Hematopoietic multipotent progenitor cell (in vitro differentiated cells): ENCODE results near the gene DPP10. TPM values are rescaled to one million over a fixed set of nuclear protein-coding genes. Genes with fewer than 3 reads are reported as not detected.

Source experiments
- DNase-seq, 3 donors: peaks; one replicate each; pipeline ENCODE4 v3.0.0-alpha.2; 2011 to 2015; ENCODE audit warnings: low read depth in 2 of 3, low spot score in 2 of 3
- small RNA-seq: library from RNA; depleted of rRNA; stranded (forward); fragments of <200 nt; gene quantifications from one replicate; pipeline ENCODE3, GENCODE V24; 2012
- total RNA-seq: library from RNA; depleted of rRNA; stranded (reverse); fragments of >200 nt; gene quantifications from one replicate; pipeline ENCODE4 v1.2.3, GENCODE V29; 2012

The DPP10 gene
- total RNA-seq, 1 donor = 1.9 TPM

GRCh38 chr2:115782286-115782685, 1339.8 kb downstream of the DPP10 start:
- DNase-seq = no peak

GRCh38 chr2:115796078-115796477, 1353.6 kb downstream of the DPP10 start:
- DNase-seq = no peak

DNA sequence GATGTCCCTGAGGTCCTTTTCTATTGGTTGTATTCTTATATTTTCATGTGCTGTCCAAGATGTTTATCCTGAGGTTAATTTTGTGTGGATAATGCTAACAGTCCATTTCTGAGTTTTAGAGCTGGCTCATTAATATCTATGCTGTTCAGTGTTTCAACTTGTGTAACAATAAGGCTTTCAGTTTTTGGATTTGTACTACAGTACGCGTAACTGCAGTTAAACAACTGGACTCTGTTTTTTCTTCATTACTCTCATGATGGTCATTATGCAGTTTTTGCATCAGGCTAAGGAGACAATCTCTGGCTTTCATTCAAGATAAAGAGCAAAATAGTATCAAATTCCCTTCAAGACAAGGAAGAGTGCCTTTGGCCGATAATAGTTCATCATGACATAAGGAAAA, 1364.8 kb downstream of the DPP10 start:
- no peak for DNase-seq

DNA sequence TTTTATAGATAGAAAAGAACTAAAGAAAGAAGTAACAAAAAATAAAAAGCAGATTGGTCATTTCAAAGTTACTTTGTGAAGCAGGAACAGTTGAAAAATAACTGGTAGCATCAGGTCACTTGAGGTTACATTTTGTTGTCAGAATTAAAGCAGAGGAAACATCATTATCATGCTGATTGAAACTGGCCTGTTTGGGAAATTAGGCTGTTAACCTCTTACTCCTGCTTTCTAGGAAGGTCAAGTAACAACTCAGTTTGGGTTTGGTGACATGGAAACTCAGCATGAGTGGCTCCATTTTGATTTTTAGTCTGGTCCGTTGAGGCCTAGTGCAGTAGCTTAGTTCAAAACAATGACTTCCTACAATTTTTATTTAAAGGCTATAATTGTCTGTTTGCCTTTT, 1383.5 kb downstream of the DPP10 start:
- no peak for DNase-seq

- DNase-seq = no peak
Measured at GRCh38 chr2:115833196-115833595, 1390.8 kb downstream of the DPP10 start.

GRCh38 chr2:115838539-115838938, 1396.1 kb downstream of the DPP10 start:
- DNase-seq = no peak

- DNase-seq = no peak
Measured at GRCh38 chr2:115842306-115842705, 1399.9 kb downstream of the DPP10 start.

DNA sequence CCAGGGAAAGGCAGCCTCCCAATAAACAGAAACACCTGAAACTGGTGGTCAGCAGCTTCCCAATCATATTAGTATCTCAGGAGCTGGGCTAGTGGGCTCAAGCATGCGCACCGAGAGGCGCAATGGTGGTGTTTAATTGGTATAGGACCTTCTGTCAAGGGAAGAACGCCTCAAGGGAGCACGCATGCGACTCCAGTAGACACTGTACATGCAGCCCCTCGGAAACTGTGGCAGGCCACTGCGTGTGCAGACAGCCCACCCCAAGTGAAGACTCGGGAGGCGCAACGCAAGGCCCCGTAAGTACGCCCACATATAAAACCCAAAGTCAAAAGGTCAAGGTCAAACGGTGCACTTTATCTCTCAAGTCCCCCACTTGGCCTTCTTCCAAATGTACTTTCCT, 1405.8 kb downstream of the DPP10 start:
- DNase-seq = no peak

DNA sequence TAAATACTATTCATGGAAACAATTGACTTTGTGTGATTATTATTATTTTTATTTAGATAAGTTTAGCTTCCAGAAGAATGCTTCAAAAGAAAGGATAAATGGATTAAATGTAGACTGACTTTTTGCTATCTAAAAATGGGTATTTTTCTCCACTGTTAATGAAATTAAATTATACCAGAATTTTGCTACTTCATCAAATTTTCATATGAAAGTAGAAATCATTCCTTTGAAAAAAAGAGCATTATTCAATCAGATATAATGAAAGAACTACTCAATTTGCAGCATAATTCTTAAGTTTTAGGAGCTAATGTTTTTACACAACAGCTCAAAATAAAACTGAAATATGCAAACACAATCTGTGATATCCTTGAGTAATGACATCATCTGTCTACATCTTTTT, 1424.6 kb downstream of the DPP10 start:
- DNase-seq = no peak

DNA sequence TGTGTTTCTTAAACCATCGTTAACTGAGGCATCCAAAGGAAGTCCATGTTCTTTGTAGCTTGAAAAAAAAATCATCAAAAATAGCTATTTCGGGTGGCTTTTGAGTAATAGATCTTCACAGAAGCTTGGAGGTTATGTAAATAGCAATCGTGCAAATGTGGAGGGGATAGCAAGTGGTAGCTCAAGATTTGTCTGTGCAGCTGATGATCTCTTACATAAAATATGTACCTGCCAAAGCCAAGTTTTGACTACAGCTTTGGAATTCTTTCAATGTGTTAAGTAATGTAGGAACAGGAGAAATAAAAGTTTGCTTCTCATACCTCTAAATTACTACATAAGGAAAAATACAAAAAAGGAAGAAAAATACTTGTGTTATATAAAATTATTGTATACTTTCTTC, 1432.0 kb downstream of the DPP10 start:
- no peak for DNase-seq

DNA sequence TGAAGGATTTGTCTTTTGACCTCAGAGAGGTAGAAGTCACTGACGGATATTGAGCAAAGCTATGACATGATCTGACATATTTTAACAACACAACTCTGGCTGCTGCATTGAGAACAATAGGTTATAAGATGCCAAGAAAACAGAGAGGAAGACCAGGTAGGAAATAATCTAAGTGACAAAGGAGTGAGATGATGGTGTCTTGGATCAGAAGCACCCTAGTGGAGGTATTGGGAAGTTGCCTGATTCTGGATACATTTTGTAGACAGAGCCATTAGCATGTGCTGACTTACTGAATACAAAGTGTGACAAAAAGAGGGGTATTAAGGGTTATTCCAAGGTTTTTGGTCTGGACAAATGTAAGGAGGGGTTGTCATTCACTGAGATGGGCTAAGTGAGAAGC, 1438.1 kb downstream of the DPP10 start:
- no peak for DNase-seq

GRCh38 chr2:115887209-115887776, 1444.9 kb downstream of the DPP10 start:
- DNase-seq = no peak

Small RNAs within 50 kb of the gene (small RNA-seq; reads per million reads assigned to genes)
- gene RNU2-41P = 4.3 reads per million, percentile 85 among the genes with 10 or more reads in this experiment
